HG03066 (cell line): ENCODE data around the gene ZNF19.

Source experiments
- ATAC-seq: cut with Tn5 transposase; IDR thresholded peaks from one replicate; pipeline ENCODE4 v1.9.1; 2021; ENCODE audit warnings: low read depth; ENCODE audit not compliant: unreplicated experiment

The ZNF19 gene

GRCh38 chr16:71443714-71444113 is 45.4 kb downstream of the ZNF19 start:
- no peak for ATAC-seq

DNA sequence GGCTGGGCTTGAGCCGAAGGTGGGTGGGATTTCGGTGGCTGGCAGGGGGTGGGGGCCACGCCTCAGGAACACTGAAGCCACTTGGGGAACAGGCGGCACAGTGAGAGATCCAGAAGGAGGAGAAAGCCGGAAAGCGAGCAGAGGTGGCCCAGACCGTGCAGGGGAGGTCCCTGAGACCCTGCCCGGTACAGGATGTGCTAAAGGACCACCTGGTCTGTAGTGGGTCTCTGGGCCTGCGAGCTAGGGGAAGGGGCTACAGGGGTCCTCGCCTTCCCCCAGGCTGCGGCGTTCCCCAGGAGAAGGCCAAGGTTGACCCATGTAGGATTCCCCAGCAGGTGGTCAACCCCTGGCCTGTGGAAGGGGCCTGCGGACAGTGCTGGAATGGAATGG is 47.1 kb downstream of the ZNF19 start, which contains the start of gene TLE7:
Gene TLE7, minus strand, starts transcription at position 4 of the 390 bp plus-strand sequence. CDS start 8,730 bp downstream, outside the sequence.
- ATAC-seq, result no peak

GRCh38 chr16:71441348-71442050 is 47.6 kb downstream of the ZNF19 start:
- ATAC-seq, result no peak

DNA sequence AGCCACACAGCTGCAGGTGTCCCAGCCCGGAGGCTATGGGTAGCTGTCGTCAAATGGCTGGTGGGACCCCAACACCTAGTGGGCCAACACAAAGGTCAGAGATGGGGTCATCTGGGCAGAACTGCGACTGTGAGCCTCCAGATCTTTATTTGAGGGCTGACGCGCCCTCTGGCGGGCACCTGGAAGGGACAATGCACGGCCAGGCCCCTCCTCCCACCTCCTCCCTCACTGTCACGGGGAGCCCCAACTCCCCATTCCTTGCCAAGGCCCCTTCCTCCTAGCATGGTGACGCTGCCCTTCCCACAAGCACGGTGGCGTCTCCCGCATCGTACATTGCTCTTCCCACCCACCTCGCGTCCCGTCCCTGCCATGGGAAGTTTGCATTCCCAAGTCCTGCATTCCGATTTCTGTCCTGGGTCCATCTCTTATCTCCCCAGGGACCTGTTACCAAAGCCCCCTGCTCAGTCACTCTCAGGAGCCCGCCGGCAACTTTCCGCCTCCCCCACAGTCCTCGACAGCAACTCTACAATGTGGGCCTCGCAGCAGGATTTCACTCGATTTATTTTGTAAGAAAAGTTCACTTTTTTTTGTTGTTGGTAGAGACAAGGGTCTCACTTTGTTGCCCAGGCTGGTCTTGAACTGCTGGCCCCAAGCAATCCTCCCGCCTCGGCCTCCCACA is 48.3 kb downstream of the ZNF19 start:
- no peak for ATAC-seq

GRCh38 chr16:71439523-71439922 is 49.6 kb downstream of the ZNF19 start:
- no peak for ATAC-seq

GRCh38 chr16:71436473-71436872 is 52.7 kb downstream of the ZNF19 start:
- no peak for ATAC-seq

DNA sequence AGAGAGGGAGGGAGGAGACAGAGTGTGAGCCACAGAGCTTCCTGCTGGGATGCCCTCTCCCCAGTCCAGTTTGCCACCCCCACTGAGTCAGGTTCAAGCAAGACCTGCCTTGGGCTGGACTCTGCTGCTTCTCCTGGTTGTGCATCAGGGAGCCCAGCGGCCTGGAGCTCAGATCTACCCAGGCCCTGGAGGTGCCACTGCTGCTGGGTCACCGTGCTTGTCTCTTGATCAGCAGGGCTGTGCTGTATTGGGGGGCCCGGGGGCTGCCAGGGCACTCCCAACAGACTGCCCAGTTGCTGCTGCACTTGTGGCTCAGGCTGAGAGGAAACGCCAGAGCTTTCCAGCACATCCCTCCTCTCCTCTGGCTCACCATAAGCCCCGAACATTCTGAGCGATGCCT is 56.2 kb downstream of the ZNF19 start:
- no peak for ATAC-seq

DNA sequence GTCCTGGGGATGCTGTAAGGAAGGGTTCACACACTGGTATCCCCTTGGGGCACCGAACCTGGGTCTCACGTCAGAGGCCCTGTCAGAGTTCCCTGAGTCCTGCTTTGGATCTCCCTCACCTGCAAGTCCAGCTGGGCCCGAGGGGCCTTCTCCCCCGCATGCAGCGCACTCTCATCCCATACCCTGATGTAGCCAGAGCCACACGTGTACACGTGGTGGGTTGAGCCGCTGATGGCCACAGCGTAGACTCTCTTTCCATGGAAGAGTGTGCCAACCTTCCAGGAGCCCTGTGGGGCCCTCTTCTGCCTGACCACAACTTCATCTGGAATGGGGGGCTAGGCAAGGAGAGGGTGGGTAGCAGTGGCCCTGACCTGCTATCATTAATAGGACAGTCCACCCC is 57.1 kb downstream of the ZNF19 start:
- ATAC-seq, result no peak

DNA sequence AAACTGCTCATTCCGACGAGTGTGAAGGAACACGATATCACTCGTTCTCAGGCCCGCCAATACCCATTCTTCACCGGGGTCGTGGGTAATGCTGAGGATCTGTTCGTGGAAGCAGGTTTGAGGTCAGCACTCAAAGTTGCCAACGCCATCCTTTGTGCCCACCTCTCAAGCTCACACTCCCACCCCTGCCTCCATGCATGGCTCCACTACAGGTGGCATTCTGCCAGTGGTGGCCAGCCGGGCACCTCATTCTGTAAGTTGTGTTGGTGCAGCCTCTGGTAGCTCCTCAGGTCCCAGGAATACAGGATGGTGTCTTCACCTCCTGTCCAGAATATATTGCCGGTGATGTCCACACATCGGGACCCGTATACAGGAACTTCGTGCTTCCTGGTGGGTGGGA is 57.9 kb downstream of the ZNF19 start:
- no peak for ATAC-seq

GRCh38 chr16:71430744-71431143 is 58.4 kb downstream of the ZNF19 start:
- no peak for ATAC-seq

GRCh38 chr16:71429581-71429980 is 59.5 kb downstream of the ZNF19 start:
- ATAC-seq, result no peak

- ATAC-seq, result no peak
These were observed 60.2 kb downstream of the ZNF19 start for GRCh38 chr16:71428883-71429282.

- no peak for ATAC-seq
These were observed 60.7 kb downstream of the ZNF19 start for GRCh38 chr16:71428385-71428784.

DNA sequence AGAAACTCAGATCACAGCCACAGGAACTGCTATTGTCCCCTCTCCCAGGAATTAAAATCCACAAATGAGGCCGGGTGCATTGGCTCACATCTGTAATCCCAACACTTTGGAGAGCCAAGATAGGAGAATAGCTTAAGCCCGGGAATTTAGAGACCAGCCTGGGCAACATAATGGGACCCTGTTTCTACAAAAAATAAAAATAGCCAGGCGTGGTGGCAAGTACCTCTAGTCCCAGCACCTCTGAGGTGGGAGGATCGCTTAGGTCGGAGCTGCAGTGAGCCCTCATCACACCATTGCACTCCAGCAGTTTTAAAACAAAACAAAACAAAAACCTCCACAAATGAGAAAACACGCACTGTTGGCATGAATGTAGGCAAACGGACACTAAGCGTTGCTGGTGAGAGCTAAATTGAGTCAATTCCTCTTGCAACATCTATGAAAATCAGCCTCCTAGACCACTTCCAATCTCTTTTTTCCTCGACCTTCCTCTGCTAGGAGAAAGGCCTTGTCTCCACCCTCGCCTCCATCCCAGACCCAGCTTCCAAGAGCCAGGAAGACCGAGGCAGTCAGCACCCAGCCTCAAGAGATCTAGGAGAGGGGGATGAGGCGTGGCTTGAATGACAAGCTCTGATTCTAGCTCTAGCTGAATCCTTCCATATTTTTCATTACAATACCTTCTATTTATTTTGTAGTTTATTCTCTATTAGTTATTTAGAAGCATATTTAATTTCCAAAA is 62.1 kb downstream of the ZNF19 start:
- no peak for ATAC-seq

DNA sequence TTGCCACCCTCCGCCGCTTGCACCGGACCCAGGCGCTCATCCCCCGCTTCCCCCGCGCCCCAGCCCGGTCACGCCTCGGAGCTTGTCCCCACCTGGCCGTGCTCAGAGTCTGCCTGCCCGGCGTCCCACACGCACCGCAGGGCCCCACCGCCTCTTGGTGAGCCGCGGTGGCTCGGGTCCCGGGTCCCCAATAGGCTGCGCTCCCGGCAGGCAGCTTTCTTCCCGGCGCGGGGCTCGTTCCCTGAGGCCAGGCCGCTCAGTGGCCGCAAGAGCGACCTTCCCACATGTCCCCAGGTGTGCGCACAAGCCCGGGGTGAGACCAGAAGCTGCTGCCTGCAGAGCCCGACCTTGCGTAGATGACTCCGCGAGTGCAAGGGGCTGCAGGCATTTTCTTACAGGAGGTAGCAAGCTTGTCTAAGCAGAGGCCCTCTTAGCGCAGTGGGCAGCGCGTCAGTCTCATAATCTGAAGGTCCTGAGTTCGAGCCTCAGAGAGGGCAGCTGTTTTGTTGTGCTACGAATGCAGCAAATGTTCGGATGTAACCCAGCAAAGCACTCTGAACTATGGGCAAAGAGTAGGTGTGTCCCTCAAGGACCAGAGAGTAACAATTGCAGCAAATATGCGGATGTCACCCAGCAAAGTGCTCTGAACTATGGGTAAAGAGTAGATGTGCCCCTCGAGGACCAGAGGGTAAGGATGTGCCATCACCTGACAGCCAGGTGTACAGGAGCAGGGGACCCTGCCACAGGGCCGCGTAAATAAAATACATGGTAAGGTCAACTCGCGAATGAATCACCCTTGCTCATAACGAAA is 62.9 kb downstream of the ZNF19 start:
- ATAC-seq, result no peak

GRCh38 chr16:71425746-71426068 is 63.4 kb downstream of the ZNF19 start:
- ATAC-seq, result no peak

- no peak for ATAC-seq
These were observed 64.5 kb downstream of the ZNF19 start for GRCh38 chr16:71424626-71425025.

- ATAC-seq, result no peak
These were observed 65.3 kb downstream of the ZNF19 start for GRCh38 chr16:71423865-71424264.
